Epidermal melanocyte (primary cell): ENCODE results near the gene HAAO.

Source experiments
- DNase-seq: peaks from one replicate; pipeline ENCODE4 v3.0.0; 2011; ENCODE audit warnings: low spot score; ENCODE audit not compliant: insufficient read length

The HAAO gene

DNA sequence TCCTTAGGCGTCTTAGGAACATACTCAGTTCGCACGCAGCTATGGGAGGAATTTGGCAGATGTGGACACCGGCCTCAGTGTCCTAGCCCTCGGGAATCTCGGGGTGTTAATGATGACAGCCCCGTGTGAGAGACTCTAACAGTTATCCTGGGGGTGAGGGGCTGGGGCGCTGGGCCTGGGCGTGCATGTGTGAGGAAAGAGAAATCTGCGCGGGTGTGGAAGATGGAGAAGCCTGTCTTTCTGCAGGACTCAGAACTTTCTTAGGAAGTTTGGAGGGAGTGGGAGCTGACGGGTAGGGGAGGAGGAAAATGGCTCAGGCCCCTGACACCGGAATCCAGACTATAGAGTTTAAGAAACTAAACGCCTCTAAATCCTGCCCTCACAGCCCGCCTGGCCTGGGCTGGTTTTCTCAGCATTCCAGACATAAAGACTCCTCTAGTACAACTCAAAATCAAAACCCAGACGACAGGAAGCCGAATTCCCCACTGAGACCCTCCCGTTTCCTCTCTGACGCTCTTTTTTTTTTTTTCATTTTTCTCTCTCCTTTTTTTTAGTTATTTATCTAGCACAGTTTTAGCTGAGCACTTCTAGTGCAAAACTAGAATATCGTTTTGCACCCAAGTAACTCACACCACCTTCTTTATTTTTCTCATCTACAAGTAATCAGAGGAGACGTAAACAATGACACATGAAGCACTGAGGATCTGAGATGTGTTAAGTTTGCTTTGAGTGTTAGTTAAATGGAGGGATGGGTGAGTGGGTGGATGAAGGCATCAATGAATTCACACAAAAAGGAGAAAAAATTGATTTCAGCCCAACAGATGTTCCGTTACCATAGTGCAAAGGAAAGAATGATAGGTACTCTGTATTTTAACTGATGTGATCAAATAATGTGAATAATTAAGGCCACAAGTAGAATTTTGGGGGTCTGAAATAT lies 1.2 kb upstream of the HAAO start:
- no peak for DNase-seq

DNA sequence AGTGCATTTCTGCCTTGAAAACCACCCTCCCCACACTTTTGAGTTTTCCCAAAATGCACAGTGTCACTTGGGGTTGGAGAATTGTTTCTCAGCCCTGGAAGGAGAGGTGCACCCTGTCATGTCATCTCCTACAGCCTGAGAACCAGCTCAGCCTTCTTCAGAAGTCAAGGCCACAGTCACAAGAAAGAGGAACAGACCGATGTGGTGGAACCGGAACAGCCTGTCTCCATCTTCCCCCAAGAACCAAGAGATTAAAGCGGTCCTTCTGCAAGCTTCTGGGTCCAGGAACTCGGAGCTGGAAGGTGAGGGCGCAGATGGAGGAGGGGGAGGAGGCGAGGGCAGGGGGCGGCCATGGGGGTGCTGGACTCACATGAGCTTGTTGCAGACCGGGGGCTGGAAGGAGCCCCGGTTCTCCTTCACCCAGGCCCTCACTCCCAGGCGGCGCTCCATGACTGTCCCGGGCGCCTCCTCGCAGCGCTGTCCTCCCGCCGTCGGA lies 248 bp downstream of the HAAO start:
- no peak for DNase-seq

- no peak for DNase-seq
These were observed 777 bp downstream of the HAAO start for GRCh38 chr2:42791606-42792005.

GRCh38 chr2:42789751-42790150 lies 2.6 kb downstream of the HAAO start:
- no peak for DNase-seq

DNA sequence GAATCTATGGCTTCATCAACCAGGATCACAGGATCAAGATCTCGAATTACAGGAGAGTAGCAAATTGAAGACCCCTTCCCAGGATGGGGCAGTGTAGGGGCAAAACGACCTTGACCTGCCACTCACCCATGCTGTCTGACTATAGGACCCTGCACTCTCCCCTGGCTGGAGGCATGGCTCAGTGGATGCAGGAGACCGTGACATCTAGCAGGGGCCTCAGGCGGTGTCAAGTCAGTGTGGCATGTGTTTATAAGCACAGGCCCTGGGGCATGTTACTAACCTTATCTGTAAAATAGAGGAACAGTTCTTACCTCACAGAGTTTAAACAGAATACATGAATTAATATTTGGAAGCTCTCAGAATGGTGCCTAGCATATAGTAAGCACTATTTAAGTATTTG lies 3.5 kb downstream of the HAAO start:
- no peak for DNase-seq

- DNase-seq, result no peak
These were observed 3.9 kb downstream of the HAAO start for GRCh38 chr2:42788478-42788793.

DNA sequence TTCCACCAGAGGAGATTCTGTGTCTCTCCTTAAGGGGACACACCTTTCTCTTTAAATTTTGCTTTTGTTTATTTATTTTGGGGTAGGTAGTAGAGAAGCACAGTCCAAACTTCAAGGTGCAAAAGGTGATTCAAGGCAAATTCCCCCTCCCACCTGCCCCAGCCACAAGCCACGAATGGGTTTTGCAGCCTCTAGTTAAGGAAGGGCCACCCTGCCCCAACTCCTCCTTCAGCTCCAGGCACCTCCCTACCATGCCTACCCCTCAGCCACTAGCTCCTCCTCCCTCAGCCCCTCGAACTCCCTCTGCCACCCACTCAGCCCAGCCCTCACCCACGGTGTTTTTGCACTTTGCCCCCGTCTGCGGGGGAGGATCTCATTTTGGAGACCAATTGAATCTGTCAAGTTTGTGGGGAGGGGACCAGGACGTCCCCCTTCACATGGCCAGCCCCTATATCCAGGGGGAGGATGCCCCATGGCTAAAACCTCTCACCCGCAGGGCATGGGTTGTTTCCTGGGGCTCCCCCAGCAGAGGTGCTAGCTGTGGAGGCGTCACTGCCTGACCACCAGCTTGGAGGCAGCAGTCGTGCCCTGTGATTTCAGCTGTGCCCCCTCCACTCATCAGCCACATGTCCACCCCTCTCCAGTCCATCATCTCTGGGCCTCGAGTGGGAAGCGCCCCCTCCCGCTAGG lies 4.5 kb downstream of the HAAO start:
- DNase-seq, result no peak

GRCh38 chr2:42787424-42787787 lies 5.0 kb downstream of the HAAO start:
- no peak for DNase-seq

DNA sequence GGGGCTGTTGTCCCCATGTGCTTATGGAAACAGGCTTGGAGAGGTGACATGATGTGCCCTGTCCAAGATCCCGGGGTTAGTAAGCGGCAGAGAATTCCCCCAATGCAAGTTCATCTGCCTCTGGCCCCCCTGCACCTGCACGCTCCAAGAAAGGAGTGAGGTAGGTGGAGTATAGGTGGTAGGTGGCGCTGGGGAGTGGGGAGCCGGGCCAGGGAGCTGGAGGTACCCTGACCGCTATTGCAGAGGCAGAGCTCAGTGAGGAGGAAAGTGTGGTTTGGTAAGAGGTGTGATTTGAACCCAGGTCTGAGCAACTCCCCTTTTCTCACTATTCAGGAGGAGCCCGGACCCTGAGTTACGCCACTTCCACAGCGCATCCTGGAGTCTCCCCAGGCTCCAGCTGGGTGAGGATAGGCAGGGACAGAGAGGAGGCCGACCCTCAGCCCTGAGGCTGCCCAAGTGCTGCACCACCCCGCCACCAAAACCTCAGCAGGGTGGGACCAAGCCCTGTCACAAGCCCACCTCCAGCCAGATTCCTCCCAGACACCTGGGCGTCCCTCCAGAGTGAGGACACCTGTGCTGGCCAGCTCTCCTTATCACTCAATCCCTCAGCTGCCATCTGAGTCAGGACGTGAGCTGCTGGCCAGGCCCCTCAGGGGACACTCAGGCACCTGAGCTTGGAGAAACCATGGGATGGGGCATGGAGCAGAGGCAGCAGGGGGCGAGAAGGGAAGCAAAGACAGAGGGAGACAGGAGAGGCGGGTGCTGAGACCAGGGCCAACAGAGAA lies 5.6 kb downstream of the HAAO start:
- DNase-seq, result no peak

- DNase-seq, result no peak
These were observed 8.0 kb downstream of the HAAO start for GRCh38 chr2:42784204-42784880.

DNA sequence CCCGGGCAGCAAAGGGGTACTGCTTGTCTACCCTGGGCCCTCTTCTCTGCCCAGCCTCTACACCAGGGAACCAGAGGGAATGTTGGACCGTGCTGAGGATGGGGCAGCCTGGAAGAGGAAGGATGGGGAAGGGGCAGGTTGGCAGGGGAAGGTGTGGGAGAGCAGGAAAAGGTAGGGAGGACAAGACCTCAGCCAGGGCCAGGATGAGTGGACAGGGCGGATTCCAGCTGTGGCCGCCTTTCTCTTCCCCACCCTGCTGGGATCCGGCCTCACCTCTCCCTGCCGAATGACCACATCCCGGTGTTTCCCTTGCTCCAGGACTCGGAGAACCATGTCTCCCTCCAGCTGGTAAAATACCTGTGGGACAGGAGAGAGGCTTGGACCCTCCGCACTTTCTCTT lies 8.9 kb downstream of the HAAO start:
- DNase-seq, result no peak

- DNase-seq, result no peak
These were observed 11.2 kb downstream of the HAAO start for GRCh38 chr2:42781181-42781580.

GRCh38 chr2:42777883-42778805 lies 14.2 kb downstream of the HAAO start:
- DNase-seq, result no peak

DNA sequence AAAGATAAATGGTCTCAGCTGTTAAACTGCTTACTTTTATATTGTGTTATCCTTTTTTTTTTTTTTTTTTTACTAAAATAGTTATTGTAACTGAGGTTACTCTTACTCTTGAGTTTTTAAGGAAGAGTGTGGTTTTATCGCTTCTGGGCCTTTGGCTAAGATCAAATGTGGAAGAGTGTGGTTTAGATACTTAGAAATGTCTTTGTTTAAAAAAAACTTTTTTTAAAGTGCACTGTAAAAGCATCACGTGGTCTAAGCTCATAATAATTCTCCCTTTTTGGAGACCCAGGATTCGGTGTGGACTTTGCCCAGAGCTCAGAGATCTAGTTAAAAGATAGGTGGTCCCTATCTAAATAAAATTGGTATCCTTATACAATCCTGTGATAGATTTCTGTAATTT lies 16.6 kb downstream of the HAAO start:
- no peak for DNase-seq

DNA sequence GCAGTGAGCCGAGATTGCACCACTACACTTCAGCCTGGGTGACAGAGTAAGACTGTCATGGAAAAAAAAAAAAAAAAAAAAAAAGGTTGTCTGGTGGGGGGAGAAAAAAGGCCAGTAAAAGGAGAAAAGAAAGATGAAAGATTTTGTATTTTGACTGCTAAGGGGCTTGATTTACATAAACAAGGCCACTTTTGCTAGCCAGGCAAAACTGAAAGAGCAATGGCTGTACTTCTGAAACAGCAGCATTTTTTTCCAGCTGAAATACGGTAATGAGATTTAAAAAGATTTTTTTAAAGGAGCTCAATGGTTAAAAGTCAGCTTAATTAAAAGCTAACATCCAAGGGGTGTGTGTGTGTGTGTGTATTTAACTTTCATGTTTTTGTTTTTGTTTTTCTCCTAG lies 17.2 kb downstream of the HAAO start:
- DNase-seq, result no peak

DNA sequence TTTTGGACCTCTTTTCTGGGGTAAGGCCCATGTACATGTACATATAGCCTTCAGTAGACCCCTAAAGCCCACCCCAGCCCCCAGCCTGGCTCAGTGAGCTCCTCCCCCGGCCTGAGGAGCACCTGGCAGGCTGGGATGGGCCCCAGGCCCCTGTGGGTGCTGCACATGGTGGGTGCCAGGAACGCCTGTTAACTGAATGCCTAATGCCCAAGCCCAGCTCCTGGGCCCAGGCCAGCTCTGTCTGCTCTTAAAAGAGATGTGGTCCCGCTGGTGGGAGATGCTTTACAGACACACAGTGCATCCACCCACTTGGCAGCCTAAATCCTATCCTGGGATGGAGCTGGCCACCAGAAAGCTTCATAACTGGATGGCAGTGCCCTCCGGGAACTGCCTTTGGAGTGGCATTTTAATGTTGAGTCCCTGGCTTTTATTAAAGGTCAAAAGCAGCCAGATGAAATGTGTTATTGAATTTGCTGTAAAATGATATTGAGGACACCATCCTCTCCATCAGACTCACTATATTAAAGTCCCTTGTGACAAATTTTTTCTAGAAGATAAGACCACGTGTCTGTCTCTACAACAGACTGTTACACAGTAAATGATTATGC lies 20.7 kb downstream of the HAAO start:
- no peak for DNase-seq

DNA sequence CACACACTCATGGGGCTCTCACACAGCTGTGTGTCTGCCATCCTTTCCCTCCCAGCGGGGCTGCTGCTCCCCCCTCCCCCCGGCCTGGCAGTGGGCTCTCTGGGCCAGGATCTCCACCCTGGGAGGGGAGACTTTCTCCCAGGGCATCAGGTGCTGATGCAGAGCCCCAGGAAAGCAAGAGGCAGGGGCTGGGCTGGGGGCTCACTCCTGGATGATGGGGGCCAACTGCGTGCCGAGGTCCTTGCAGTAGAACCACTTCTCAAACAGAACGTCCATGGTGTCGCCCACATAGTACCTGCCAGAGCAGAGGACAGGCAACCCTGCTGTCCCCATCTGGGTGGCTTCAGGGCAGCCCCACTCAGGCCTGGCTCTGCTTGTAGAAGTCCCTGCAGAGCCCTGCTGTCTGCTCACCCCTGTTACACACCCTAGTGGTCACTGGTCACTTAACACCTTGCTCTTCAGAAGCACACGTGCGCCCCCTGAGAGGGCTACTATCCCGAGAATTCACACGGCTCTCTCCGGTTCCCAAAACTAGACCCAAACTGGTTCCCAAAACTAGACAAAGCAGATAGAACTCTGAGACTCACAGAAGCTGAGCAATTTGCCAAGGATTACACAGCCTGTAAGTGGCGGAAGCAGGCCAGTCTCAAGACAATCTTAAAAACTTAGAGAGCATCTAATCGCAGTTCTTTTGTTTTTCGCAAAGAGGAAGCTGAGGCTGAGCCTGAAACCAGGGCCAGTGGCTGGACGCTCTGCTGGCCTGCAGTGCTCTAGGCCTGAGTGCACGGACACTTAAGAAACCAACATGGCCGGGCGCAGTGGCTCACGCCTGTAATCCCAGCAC lies 21.9 kb downstream of the HAAO start:
- no peak for DNase-seq

GRCh38 chr2:42769583-42770287 lies 22.6 kb downstream of the HAAO start:
- DNase-seq, result no peak
